HepG2 (cell line): Measurements from ENCODE around the gene SAMD10. TPM values are rescaled to one million over a fixed set of nuclear protein-coding genes. Genes with fewer than 3 reads are reported as not detected.
A peak's percentile ranks its signal among the peaks of the same experiment; 100 is the strongest.

Experiments used
- ELF3 ChIP-seq: IDR thresholded peaks from 2 replicates; pipeline ENCODE4 v1.6.1; 2016; ENCODE audit warnings: missing genetic modification reagents, missing compliant biosample characterization
- FOXA1 ChIP-seq, 2 experiments: fragments of 450-650 bp in 1 of 2; sonication (generic) in 1 of 2; formaldehyde crosslinking in 1 of 2; IDR thresholded peaks; 2 replicates each; pipeline versions ENCODE4 v1.4.0 to v1.6.1; 2016 to 2020; ENCODE audit warnings: missing genetic modification reagents in 1 of 2
- FOXP1 ChIP-seq, 2 experiments: fragments of 450-650 bp in 1 of 2; IDR thresholded peaks; 2 replicates each; pipeline ENCODE4 v1.6.1; 2017 to 2018; ENCODE audit warnings: antibody characterized with exemption in 1 of 2
- LBX2 ChIP-seq: sonication (generic); formaldehyde crosslinking; IDR thresholded peaks from 2 replicates; pipeline ENCODE4 v1.5.0; 2020; ENCODE audit warnings: missing genetic modification reagents, mild to moderate bottlenecking, borderline replicate concordance
- LCORL ChIP-seq, 2 experiments: fragments of 450-650 bp in 1 of 2; sonication (generic) in 1 of 2; formaldehyde crosslinking in 1 of 2; IDR thresholded peaks; 2 replicates each; pipeline versions ENCODE4 v1.5.0 to v1.6.1; 2017 to 2020; ENCODE audit warnings: antibody characterized with exemption in 1 of 2, missing genetic modification reagents in 1 of 2
- POLR2A ChIP-seq, 2 experiments: IDR thresholded peaks; 2 replicates each; pipeline ENCODE4 v1.6.1; 2011; ENCODE audit warnings: low read depth in 2 of 2, low read length in 2 of 2, mild to moderate bottlenecking in 1 of 2, moderate library complexity in 1 of 2; ENCODE audit not compliant: insufficient read depth in 1 of 2
- SNAPC5 ChIP-seq: sonication (generic); formaldehyde crosslinking; IDR thresholded peaks from 2 replicates; pipeline ENCODE4 v1.8.1; 2023; ENCODE audit warnings: mild to moderate bottlenecking, missing genetic modification reagents, borderline replicate concordance
- U2AF2 ChIP-seq: fragments of 200-400 bp; formaldehyde crosslinking; IDR thresholded peaks from 2 replicates; pipeline ENCODE4 v1.6.1; 2017; ENCODE audit warnings: low read depth, mild to moderate bottlenecking, low read length
- ZBTB4 ChIP-seq: sonication (generic); formaldehyde crosslinking; IDR thresholded peaks from 2 replicates; pipeline ENCODE4 v1.4.0; 2020; ENCODE audit warnings: missing genetic modification reagents, mild to moderate bottlenecking, borderline replicate concordance
- ZNF205 ChIP-seq: IDR thresholded peaks from 2 replicates; pipeline ENCODE4 v1.6.1; 2018; ENCODE audit warnings: missing biosample characterization, missing genetic modification reagents
- ZNF264 ChIP-seq: sonication (generic); formaldehyde crosslinking; IDR thresholded peaks from 2 replicates; pipeline ENCODE4 v1.4.0; 2020; ENCODE audit warnings: missing genetic modification reagents
- ZNF496 ChIP-seq: sonication (generic); formaldehyde crosslinking; IDR thresholded peaks from 2 replicates; pipeline ENCODE4 v1.8.1; 2023; ENCODE audit warnings: mild to moderate bottlenecking, moderate library complexity, missing genetic modification reagents; ENCODE audit not compliant: insufficient replicate concordance
- ZNF780A ChIP-seq: sonication (generic); formaldehyde crosslinking; IDR thresholded peaks from 2 replicates; pipeline ENCODE4 v1.8.0; 2022; ENCODE audit warnings: mild to moderate bottlenecking, missing genetic modification reagents, moderate library complexity
- polyA plus RNA-seq, 8 experiments: library from polyadenylated mRNA; depleted of rRNA in 3 of 8; stranded (reverse) in 7 of 8; unstranded in 1 of 8; fragments of >200 nt; fragmentation: Illumina TruSeq in 4 of 8; extraction: Trizol in 4 of 8; gene quantifications; 2 replicates each; pipeline versions ENCODE4 v1.2.1 to v1.2.3, GENCODE V29; 2011 to 2016; ENCODE audit warnings: low read depth in 4 of 8, missing spikeins in 1 of 8, mixed read lengths in 1 of 8; ENCODE audit not compliant: insufficient read depth in 1 of 8
- total RNA-seq, 5 experiments: library from RNA; depleted of rRNA; stranded (reverse); fragments of >200 nt; fragmentation: Illumina TruSeq; extraction: Trizol; gene quantifications; 2 replicates each; pipeline ENCODE4 v1.2.3, GENCODE V29; 2016; ENCODE audit warnings: low read depth in 1 of 5
- TF ChIP-seq, protein P1 (sequence below): sonication (generic); formaldehyde crosslinking; IDR thresholded peaks from 2 replicates; pipeline ENCODE4 v1.5.1; 2020; ENCODE audit warnings: mild to moderate bottlenecking, missing genetic modification reagents, borderline replicate concordance
- TF ChIP-seq, protein P2 (sequence below): sonication (generic); formaldehyde crosslinking; IDR thresholded peaks from 2 replicates; pipeline ENCODE4 v1.4.0; 2020; ENCODE audit warnings: mild to moderate bottlenecking, missing genetic modification reagents

Gene SAMD10
- total and polyA plus RNA-seq, 2 of the 13 experiments (the other 11 are each of a cell fraction or from before 2014, with no cell fraction given), result 6.1 to 11.0 TPM

GRCh38 chr20:63978319-63979228 lies 868 bp downstream of the SAMD10 start (continued):
- no peak for TF ChIP-seq FOXP1 (IDR thresholded peaks at IDR 0.05)
- TF ChIP-seq FOXP1 (CRISPR knock-in tag; IDR thresholded peaks at IDR 0.05), result no peak; the same call in 1 of the 2 replicates
- TF ChIP-seq POLR2A (IDR thresholded peaks at IDR 0.05; ENCODE audit: insufficient read depth in 1 of 2, low read depth in 2 of 2, low read length in 2 of 2), result no peak
- peak; percentile 59; the same call in 1 of the 2 replicates for TF ChIP-seq ZBTB4
- TF ChIP-seq, protein P1, sequence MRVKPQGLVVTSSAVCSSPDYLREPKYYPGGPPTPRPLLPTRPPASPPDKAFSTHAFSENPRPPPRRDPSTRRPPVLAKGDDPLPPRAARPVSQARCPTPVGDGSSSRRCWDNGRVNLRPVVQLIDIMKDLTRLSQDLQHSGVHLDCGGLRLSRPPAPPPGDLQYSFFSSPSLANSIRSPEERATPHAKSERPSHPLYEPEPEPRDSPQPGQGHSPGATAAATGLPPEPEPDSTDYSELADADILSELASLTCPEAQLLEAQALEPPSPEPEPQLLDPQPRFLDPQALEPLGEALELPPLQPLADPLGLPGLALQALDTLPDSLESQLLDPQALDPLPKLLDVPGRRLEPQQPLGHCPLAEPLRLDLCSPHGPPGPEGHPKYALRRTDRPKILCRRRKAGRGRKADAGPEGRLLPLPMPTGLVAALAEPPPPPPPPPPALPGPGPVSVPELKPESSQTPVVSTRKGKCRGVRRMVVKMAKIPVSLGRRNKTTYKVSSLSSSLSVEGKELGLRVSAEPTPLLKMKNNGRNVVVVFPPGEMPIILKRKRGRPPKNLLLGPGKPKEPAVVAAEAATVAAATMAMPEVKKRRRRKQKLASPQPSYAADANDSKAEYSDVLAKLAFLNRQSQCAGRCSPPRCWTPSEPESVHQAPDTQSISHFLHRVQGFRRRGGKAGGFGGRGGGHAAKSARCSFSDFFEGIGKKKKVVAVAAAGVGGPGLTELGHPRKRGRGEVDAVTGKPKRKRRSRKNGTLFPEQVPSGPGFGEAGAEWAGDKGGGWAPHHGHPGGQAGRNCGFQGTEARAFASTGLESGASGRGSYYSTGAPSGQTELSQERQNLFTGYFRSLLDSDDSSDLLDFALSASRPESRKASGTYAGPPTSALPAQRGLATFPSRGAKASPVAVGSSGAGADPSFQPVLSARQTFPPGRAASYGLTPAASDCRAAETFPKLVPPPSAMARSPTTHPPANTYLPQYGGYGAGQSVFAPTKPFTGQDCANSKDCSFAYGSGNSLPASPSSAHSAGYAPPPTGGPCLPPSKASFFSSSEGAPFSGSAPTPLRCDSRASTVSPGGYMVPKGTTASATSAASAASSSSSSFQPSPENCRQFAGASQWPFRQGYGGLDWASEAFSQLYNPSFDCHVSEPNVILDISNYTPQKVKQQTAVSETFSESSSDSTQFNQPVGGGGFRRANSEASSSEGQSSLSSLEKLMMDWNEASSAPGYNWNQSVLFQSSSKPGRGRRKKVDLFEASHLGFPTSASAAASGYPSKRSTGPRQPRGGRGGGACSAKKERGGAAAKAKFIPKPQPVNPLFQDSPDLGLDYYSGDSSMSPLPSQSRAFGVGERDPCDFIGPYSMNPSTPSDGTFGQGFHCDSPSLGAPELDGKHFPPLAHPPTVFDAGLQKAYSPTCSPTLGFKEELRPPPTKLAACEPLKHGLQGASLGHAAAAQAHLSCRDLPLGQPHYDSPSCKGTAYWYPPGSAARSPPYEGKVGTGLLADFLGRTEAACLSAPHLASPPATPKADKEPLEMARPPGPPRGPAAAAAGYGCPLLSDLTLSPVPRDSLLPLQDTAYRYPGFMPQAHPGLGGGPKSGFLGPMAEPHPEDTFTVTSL, result no peak
- no peak for TF ChIP-seq FOXA1 (IDR thresholded peaks at IDR 0.05)
- TF ChIP-seq FOXA1 (CRISPR knock-in tag; IDR thresholded peaks at IDR 0.05), result peak; percentile 26; the same call in 1 of the 2 replicates
- TF ChIP-seq LBX2 (CRISPR knock-in tag), result no peak
- TF ChIP-seq, protein P2, sequence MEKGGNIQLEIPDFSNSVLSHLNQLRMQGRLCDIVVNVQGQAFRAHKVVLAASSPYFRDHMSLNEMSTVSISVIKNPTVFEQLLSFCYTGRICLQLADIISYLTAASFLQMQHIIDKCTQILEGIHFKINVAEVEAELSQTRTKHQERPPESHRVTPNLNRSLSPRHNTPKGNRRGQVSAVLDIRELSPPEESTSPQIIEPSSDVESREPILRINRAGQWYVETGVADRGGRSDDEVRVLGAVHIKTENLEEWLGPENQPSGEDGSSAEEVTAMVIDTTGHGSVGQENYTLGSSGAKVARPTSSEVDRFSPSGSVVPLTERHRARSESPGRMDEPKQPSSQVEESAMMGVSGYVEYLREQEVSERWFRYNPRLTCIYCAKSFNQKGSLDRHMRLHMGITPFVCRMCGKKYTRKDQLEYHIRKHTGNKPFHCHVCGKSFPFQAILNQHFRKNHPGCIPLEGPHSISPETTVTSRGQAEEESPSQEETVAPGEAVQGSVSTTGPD (CRISPR knock-in tag), result no peak
- TF ChIP-seq LCORL (IDR thresholded peaks at IDR 0.05), result no peak
- peak; percentile 96 for TF ChIP-seq LCORL (CRISPR knock-in tag; IDR thresholded peaks at IDR 0.05)
- 0 out of 2 replicates have a peak, but pooled peaks have one; percentile 75 for TF ChIP-seq ZNF780A (CRISPR knock-in tag)
- no peak for TF ChIP-seq ZNF496 (CRISPR knock-in tag)
- no peak for TF ChIP-seq U2AF2
- TF ChIP-seq SNAPC5 (CRISPR knock-in tag), result no peak
- peak; percentile 94 for TF ChIP-seq ELF3 (CRISPR knock-in tag)
- peak; percentile 82 for TF ChIP-seq ZNF205 (CRISPR knock-in tag)
- peak; percentile 72; the same call in 1 of the 2 replicates for TF ChIP-seq ZNF264 (CRISPR knock-in tag)
